ENCODE measurements around the gene CPOX. TPM values are rescaled to one million over a fixed set of nuclear protein-coding genes. Genes with fewer than 3 reads are reported as not detected.

CPOX gene
- 23.4 and 27.6 TPM in 2 replicates for total RNA-seq

DNA sequence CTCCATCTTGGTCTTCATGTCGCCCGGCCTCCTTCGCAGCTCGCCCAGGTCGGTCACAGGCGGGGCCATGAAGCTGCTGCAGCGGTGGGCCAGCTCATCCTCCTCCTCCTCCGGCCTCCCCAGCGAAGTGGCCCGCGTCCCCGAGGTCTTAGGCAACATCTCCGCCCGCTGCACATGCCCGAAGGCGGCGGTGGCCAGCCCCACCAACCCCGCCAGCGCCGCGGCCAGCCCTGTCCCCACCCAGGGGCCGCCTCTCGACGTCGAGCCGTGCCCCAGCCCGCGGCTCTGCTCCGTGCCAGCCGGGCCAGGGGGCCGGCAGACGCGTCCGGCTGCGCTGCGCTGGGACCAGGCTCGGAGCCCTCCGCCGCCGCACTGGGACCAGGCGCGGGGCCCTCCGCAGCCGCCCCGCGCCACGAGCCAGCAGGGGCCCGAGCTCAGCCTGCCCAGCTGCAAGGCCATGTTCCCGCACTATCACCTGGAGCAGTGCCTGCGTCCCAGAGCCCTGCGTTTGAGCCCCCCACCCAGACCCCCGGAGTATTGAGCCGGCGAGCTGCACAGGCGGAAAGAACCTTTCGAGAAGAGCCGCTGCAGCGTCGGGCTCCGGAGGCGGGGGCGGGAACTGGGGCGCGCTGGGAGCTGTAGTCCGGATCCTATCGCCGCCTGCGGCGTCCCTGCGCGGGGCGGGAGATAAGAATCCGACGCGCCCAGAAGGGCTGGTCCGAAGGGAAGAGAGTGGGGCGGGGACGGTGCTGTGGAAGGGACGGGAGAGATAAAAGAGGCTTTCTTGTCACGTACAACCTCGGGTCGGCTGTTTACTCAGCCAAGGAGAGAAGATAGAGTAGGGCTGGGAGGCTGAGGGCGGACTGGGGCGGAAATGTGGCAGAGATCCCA is at the start of gene CPOX:
Gene CPOX (minus strand): TSS at position 566 of the 891 bp plus-strand sequence. CDS start 107 bp downstream, at position 459.

DNA sequence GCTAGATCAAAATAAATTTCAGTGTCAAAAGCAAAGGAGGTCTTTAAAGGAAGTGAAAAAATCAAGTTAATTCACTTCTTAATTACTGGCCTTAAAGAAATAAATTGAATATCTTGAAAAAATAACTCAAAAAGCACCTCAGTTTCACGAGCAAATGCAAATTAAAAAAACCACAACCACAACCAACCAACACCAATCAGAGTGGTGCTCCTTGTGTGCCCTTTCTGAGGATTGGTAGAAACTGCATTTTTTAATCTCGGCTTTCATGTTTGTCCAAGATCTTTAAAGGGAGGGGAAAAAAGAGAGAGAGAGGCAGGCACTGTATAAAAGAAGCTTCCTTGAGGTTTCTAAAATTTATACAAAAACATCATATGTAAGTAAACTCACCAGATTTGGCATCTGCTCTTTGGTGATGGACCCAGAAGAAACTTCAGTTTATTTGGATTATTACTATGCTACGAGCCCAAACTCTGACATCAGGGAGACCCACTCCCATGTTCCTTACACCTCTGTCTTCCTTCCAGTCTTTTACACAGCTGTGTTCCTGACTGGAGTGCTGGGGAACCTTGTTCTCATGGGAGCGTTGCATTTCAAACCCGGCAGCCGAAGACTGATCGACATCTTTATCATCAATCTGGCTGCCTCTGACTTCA is 61.7 kb downstream of the CPOX start, which contains the start of gene GPR15:
Gene GPR15 (plus strand): TSS at position 357 of the 653 bp plus-strand sequence. CDS start 56 bp downstream, at position 413.

Other genes starting within 250 kb of the CPOX start
- not detected in 2 replicates for gene OR5K4, start 239.8 kb downstream of the CPOX start, total RNA-seq
- not detected in 2 replicates for gene OR5K3, start 202.9 kb downstream of the CPOX start, total RNA-seq
- gene OR5K1, start 130.4 kb downstream of the CPOX start, total RNA-seq: not detected in 2 replicates
- gene OR5K2, start 95.9 kb downstream of the CPOX start, total RNA-seq: not detected in 2 replicates
- gene CLDND1, start 70.7 kb downstream of the CPOX start, total RNA-seq: 51.6 and 113 TPM in 2 replicates
- not detected in 2 replicates for gene GPR15, start 61.6 kb downstream of the CPOX start, total RNA-seq
- 0.58 and 1.2 TPM in 2 replicates for gene ST3GAL6, start 169.7 kb upstream of the CPOX start, total RNA-seq

Measured in myometrial cell (primary cell).